HepG2 (cell line): ENCODE data around the gene GPBAR1. TPM values are rescaled to one million over a fixed set of nuclear protein-coding genes. Genes with fewer than 3 reads are reported as not detected.

ENCODE experiments used
- ASH2L ChIP-seq: fragments of 300-600, 200-600 bp; sonication (generic); IDR thresholded peaks from 2 replicates; pipeline ENCODE4 v1.7.0; 2017; ENCODE audit warnings: low read depth, mild to moderate bottlenecking, moderate library complexity, mixed read lengths, low read length; ENCODE audit not compliant: insufficient read length
- ATF5 ChIP-seq: sonication (generic); formaldehyde crosslinking; IDR thresholded peaks from 2 replicates; pipeline ENCODE4 v1.4.0; 2020; ENCODE audit warnings: mild to moderate bottlenecking, low read depth, missing genetic modification reagents
- CSRNP2 ChIP-seq: sonication (generic); formaldehyde crosslinking; conservative IDR thresholded peaks from 2 replicates; pipeline ENCODE4 v1.8.0; 2022; ENCODE audit warnings: low read depth, missing genetic modification reagents
- HBP1 ChIP-seq: IDR thresholded peaks from 2 replicates; pipeline ENCODE4 v1.6.1; 2016; ENCODE audit warnings: low read depth, control low read depth
- HDAC2 ChIP-seq: sonication (generic); formaldehyde crosslinking; IDR thresholded peaks from 2 replicates; pipeline ENCODE4 v1.4.0; 2020; ENCODE audit warnings: missing genetic modification reagents
- KAT2B ChIP-seq: fragments of 150-350 bp; IDR thresholded peaks from 2 replicates; pipeline ENCODE4 v1.6.1; 2014; ENCODE audit warnings: low read depth, low read length, borderline replicate concordance
- MEF2D ChIP-seq: sonication (generic); formaldehyde crosslinking; IDR thresholded peaks from 2 replicates; pipeline ENCODE4 v1.5.1; 2020; ENCODE audit warnings: mild to moderate bottlenecking, missing genetic modification reagents
- MTERF4 ChIP-seq: sonication (generic); formaldehyde crosslinking; IDR thresholded peaks from 2 replicates; pipeline ENCODE4 v1.8.0; 2023; ENCODE audit warnings: mild to moderate bottlenecking, missing genetic modification reagents
- NFKBIZ ChIP-seq: IDR thresholded peaks from 2 replicates; pipeline ENCODE4 v1.6.1; 2018; ENCODE audit warnings: missing genetic modification reagents, missing compliant biosample characterization
- RBM22 ChIP-seq: fragments of 200-400 bp; formaldehyde crosslinking; optimal IDR thresholded peaks from 2 replicates; pipeline ENCODE3; 2017; ENCODE audit warnings: mild to moderate bottlenecking, low read length, moderate library complexity
- SIN3A ChIP-seq: IDR thresholded peaks from 2 replicates; pipeline ENCODE4 v1.6.1; 2011; ENCODE audit warnings: low read depth, mild to moderate bottlenecking, control low read depth, low read length, borderline replicate concordance
- ZNF143 ChIP-seq: sonication (generic); formaldehyde crosslinking; IDR thresholded peaks from 2 replicates; pipeline ENCODE4 v1.4.0; 2020; ENCODE audit warnings: missing genetic modification reagents
- ZNF281 ChIP-seq: sonication (generic); formaldehyde crosslinking; IDR thresholded peaks from 2 replicates; pipeline ENCODE4 v1.4.0; 2020; ENCODE audit warnings: missing genetic modification reagents, borderline replicate concordance
- ZNF512 ChIP-seq: sonication (generic); formaldehyde crosslinking; IDR thresholded peaks from 2 replicates; pipeline ENCODE4 v1.4.0; 2020; ENCODE audit warnings: mild to moderate bottlenecking, missing genetic modification reagents
- ZXDC ChIP-seq: sonication (generic); formaldehyde crosslinking; IDR thresholded peaks from 2 replicates; pipeline ENCODE4 v1.5.0; 2020; ENCODE audit warnings: mild to moderate bottlenecking, missing genetic modification reagents
- polyA plus RNA-seq, 8 experiments: library from polyadenylated mRNA; depleted of rRNA in 3 of 8; stranded (reverse) in 7 of 8; unstranded in 1 of 8; fragments of >200 nt; fragmentation: Illumina TruSeq in 4 of 8; extraction: Trizol in 4 of 8; gene quantifications; 2 replicates each; pipeline versions ENCODE4 v1.2.1 to v1.2.3, GENCODE V29; 2011 to 2016; ENCODE audit warnings: low read depth in 4 of 8, missing spikeins in 1 of 8, mixed read lengths in 1 of 8; ENCODE audit not compliant: insufficient read depth in 1 of 8
- total RNA-seq, 5 experiments: library from RNA; depleted of rRNA; stranded (reverse); fragments of >200 nt; fragmentation: Illumina TruSeq; extraction: Trizol; gene quantifications; 2 replicates each; pipeline ENCODE4 v1.2.3, GENCODE V29; 2016; ENCODE audit warnings: low read depth in 1 of 5

GPBAR1 gene
- total and polyA plus RNA-seq, 2 of the 13 experiments (the other 11 are each of a cell fraction or from before 2014, with no cell fraction given) = 0.05 to 0.09 TPM

- TF ChIP-seq ATF5 (CRISPR knock-in tag) = no peak
- no peak for TF ChIP-seq HBP1 (CRISPR knock-in tag)
- TF ChIP-seq HDAC2 = no peak
- TF ChIP-seq ZXDC = no peak; the same call in 1 of the 2 replicates
- peak; percentile 34; the same call in 1 of the 2 replicates for TF ChIP-seq ZNF281
- no peak for TF ChIP-seq ZNF512
- TF ChIP-seq MEF2D = peak; percentile 53; the same call in 1 of the 2 replicates
- no peak for TF ChIP-seq KAT2B
- TF ChIP-seq CSRNP2 = no peak
- TF ChIP-seq RBM22 = peak; percentile 97
- no peak for TF ChIP-seq SIN3A
- TF ChIP-seq ASH2L = no peak
- 0 out of 2 replicates have a peak, but pooled peaks have one; percentile 37 for TF ChIP-seq ZNF143
- TF ChIP-seq MTERF4 (CRISPR knock-in tag) = 0 out of 2 replicates have a peak, but pooled peaks have one; percentile 72
- no peak; the same call in 1 of the 2 replicates for TF ChIP-seq NFKBIZ (CRISPR knock-in tag)
These were observed 11.9 kb downstream of the GPBAR1 start (continued) for GRCh38 chr2:218272531-218273212.
